ENCODE results near the gene AQP3. TPM values are rescaled to one million over a fixed set of nuclear protein-coding genes. Genes with fewer than 3 reads are reported as not detected.

The AQP3 gene
- total and polyA plus RNA-seq, 2 experiments from 2014 or later: 0.29 TPM; not detected in 1

DNA sequence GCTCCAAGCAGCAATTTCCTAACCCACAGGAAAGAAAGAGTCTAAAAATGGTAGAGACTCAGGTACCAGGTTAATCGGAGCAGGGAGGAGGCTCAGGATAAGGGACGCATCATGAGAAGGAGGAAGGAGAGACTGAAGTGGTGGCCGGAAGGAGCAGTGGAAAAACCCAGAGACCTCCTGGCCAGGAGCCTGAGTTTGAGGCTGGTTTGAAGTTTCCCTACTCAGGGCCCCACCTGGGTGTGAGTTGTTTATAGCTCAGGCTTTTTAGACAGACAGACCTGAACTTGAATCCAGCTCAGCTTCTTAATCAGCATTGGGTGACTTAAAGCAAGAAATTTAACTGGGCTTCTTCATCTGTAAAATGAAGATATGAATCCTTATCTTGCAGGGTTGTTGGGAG, 33.1 kb downstream of the AQP3 start:
- WGBS, 2 experiments (ENCODE audit: low coverage in 1 of 2, low lambda C conversion rate in 2 of 2, missing lambda C conversion rate in 2 of 2): 71 to 74% methylated on average over 3 of the region's 3 CpGs

DNA sequence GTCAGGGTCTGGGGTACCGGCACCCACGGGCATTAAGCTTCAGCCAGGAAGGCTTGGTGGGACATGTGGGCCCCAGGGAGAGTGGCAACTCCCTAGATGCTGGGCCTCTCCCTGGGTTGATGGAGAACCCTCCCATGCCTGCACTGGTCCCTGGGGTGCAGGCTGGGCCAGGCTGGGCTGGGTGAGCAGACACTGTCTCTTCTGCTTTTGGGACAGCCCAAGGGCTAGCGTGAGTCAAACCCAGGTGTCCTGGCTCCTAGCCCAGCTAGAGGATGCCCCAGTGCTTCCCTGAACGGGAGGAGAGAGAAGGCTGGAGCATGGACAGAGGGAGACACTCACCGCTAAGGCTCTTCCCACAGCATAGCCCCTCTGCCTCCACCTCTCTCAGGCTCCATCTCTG, 39.3 kb downstream of the AQP3 start:
- Histone ChIP-seq H3K79me2 (ENCODE audit: insufficient read depth) (no peaks in the 10 kb centered on the region), H3K4me2 (ENCODE audit: unreplicated experiment) (no peak overlapping the region), H3K36me3 (ENCODE audit: low read depth) (no peaks in the 10 kb centered on the region), H3K9me2 (ENCODE audit: insufficient read depth) (no peaks in the 10 kb centered on the region), H3K27ac (no peak overlapping the region), H3F3A (ENCODE audit: insufficient read depth) (no peaks in the 10 kb centered on the region), H3K9me3 (ENCODE audit: low read depth) (no peaks in the 10 kb centered on the region), H3K9ac (no peak overlapping the region), H3K4me3 (no peak overlapping the region), H3K4me1 (ENCODE audit: insufficient read depth) (no peaks in the 10 kb centered on the region), H3K27me3 (replicated peaks; ENCODE audit: insufficient read depth) (no peaks in the 10 kb centered on the region), H2AFZ (no peak overlapping the region), H4K20me1 (ENCODE audit: insufficient read depth) (no peaks in the 10 kb centered on the region)
- in situ Hi-C loops (cut with MboI): no loop called here
- DNase-seq: peak; percentile 34
- no peak for TF ChIP-seq EZH2 (IDR thresholded peaks at IDR 0.05; ENCODE audit: insufficient read depth, poor library complexity, severe bottlenecking)
- no peak for TF ChIP-seq EZH2phosphoT487 (IDR thresholded peaks at IDR 0.05; ENCODE audit: insufficient read depth, low read depth)
- WGBS, 2 experiments (ENCODE audit: low coverage in 1 of 2, low lambda C conversion rate in 2 of 2, missing lambda C conversion rate in 2 of 2): 61 to 62% methylated on average over 4 to 5 of the region's 5 CpGs

More for the DNA sequence above, 33.1 kb downstream of the AQP3 start:
- no peaks in the 10 kb centered on the region for H3K27me3 ChIP-seq (replicated peaks; ENCODE audit: insufficient read depth)
- no peaks in the 10 kb centered on the region for H3K9me2 ChIP-seq (ENCODE audit: insufficient read depth)
- DNase-seq: no peak
- no peaks in the 10 kb centered on the region for H3K79me2 ChIP-seq (ENCODE audit: insufficient read depth)
- no peaks in the 10 kb centered on the region for H3K4me1 ChIP-seq (ENCODE audit: insufficient read depth)
- H2AFZ ChIP-seq: no peak overlapping the region
- H3K9me3 ChIP-seq (ENCODE audit: low read depth): no peaks in the 10 kb centered on the region
- H3K4me2 ChIP-seq (ENCODE audit: unreplicated experiment): no peak overlapping the region
- no peak overlapping the region for H3K4me3 ChIP-seq
- H3K36me3 ChIP-seq (ENCODE audit: low read depth): no peaks in the 10 kb centered on the region
- no peak for TF ChIP-seq EZH2 (IDR thresholded peaks at IDR 0.05; ENCODE audit: insufficient read depth, poor library complexity, severe bottlenecking)
- TF ChIP-seq EZH2phosphoT487 (IDR thresholded peaks at IDR 0.05; ENCODE audit: insufficient read depth, low read depth): no peak
- in situ Hi-C loops (cut with MboI): no loop called here
- H3F3A ChIP-seq (ENCODE audit: insufficient read depth): no peaks in the 10 kb centered on the region
- no peak overlapping the region for H3K27ac ChIP-seq
- no peak overlapping the region for H3K9ac ChIP-seq
- H4K20me1 ChIP-seq (ENCODE audit: insufficient read depth): no peaks in the 10 kb centered on the region

DNA sequence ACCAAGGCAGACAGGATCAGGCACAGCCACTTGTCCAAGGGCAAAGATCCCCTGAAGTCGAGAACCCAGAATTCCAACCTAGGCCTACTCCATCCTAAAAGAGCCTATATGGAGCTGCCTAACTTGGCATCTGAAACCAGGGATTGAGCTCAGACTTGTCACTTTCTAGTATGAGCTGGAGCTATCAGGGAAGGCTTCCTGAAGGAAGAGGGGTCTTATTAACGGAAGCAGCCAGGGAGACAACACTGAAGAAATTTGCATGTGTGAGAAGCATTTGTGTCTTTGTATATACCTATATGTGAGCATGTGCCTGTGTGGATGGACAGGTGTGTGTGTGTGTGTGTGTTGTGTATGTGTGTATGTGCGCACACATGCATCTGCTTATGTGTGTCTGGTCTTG, 40.3 kb downstream of the AQP3 start:
- H3K9me3 ChIP-seq (ENCODE audit: low read depth): no peaks in the 10 kb centered on the region
- no peak overlapping the region for H3K4me2 ChIP-seq (ENCODE audit: unreplicated experiment)
- 71 to 84% methylated on average over 3 of the region's 3 CpGs for WGBS, 2 experiments (ENCODE audit: low coverage in 1 of 2, low lambda C conversion rate in 2 of 2, missing lambda C conversion rate in 2 of 2)
- no peaks in the 10 kb centered on the region for H3F3A ChIP-seq (ENCODE audit: insufficient read depth)
- H3K9me2 ChIP-seq (ENCODE audit: insufficient read depth): no peaks in the 10 kb centered on the region
- H3K4me1 ChIP-seq (ENCODE audit: insufficient read depth): no peaks in the 10 kb centered on the region
- no peak overlapping the region for H3K9ac ChIP-seq
- no peaks in the 10 kb centered on the region for H3K79me2 ChIP-seq (ENCODE audit: insufficient read depth)
- H3K27me3 ChIP-seq (replicated peaks; ENCODE audit: insufficient read depth): no peaks in the 10 kb centered on the region
- no peak for TF ChIP-seq EZH2phosphoT487 (IDR thresholded peaks at IDR 0.05; ENCODE audit: insufficient read depth, low read depth)
- TF ChIP-seq EZH2 (IDR thresholded peaks at IDR 0.05; ENCODE audit: insufficient read depth, poor library complexity, severe bottlenecking): no peak
- no peak overlapping the region for H3K27ac ChIP-seq
- no peak for DNase-seq
- H3K36me3 ChIP-seq (ENCODE audit: low read depth): no peaks in the 10 kb centered on the region
- no peak overlapping the region for H3K4me3 ChIP-seq
- no peaks in the 10 kb centered on the region for H4K20me1 ChIP-seq (ENCODE audit: insufficient read depth)
- H2AFZ ChIP-seq: no peak overlapping the region
- in situ Hi-C loops (cut with MboI): no loop called here

DNA sequence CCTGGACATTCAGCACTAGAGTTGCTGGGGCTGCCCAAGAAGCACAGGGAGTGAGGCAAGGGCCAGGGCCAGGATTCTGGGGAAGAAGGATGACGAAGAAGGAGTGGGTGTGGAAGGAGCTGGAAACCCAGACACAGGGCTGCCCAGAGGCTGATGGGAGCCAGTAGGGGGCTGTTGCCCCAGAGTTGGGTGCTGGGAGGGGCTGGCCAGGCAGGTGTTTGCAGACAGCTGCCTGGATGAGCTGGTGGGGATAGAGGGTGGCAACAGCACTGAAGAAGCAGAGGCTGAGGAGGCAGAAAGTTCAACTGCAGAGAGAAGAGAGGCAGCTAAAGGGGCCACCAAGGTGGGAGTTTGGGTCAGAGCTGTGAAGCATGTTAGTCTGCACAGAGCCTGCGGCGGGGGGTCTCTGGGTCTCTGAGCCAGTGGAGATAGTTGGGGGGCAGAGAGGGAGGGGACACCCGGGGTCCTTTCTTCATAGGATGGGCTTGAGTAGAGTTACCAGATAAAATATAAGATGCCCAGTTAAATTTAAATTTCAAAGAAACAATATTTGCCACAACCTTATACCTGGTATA, 42.5 kb downstream of the AQP3 start:
- Histone ChIP-seq H3K4me2 (ENCODE audit: unreplicated experiment) (no peak overlapping the region), H3K27me3 (replicated peaks; ENCODE audit: insufficient read depth) (no peaks in the 10 kb centered on the region), H3K9ac (no peak overlapping the region), H3K79me2 (ENCODE audit: insufficient read depth) (no peaks in the 10 kb centered on the region), H3K9me3 (ENCODE audit: low read depth) (no peaks in the 10 kb centered on the region), H3K4me3 (no peak overlapping the region), H3K27ac (no peak overlapping the region), H3F3A (ENCODE audit: insufficient read depth) (no peaks in the 10 kb centered on the region), H4K20me1 (ENCODE audit: insufficient read depth) (no peaks in the 10 kb centered on the region), H3K9me2 (ENCODE audit: insufficient read depth) (no peaks in the 10 kb centered on the region), H3K4me1 (ENCODE audit: insufficient read depth) (no peaks in the 10 kb centered on the region), H2AFZ (no peak overlapping the region), H3K36me3 (ENCODE audit: low read depth) (no peaks in the 10 kb centered on the region)
- in situ Hi-C loops (cut with MboI): no loop called here
- 67 to 76% methylated on average over 3 to 4 of the region's 4 CpGs for WGBS, 2 experiments (ENCODE audit: low coverage in 1 of 2, low lambda C conversion rate in 2 of 2, missing lambda C conversion rate in 2 of 2)
- no peak for TF ChIP-seq EZH2 (IDR thresholded peaks at IDR 0.05; ENCODE audit: insufficient read depth, poor library complexity, severe bottlenecking)
- no peak for TF ChIP-seq EZH2phosphoT487 (IDR thresholded peaks at IDR 0.05; ENCODE audit: insufficient read depth, low read depth)
- DNase-seq: peak; percentile 63

Measured in GM23248 (cell line).